ENCODE results near the gene EML6. TPM values are rescaled to one million over a fixed set of nuclear protein-coding genes. Genes with fewer than 3 reads are reported as not detected.

The EML6 gene
- total RNA-seq, 1 experiment from 2014 or later: 1.6 TPM

GRCh38 chr2:54945391-54946219 is 222.1 kb downstream of the EML6 start:
- peak; percentile 85 for DNase-seq (ENCODE audit: low read depth)

- DNase-seq (ENCODE audit: low read depth): no peak
Observed at GRCh38 chr2:54946220-54946805, 222.9 kb downstream of the EML6 start.

GRCh38 chr2:54947136-54947535 is 223.7 kb downstream of the EML6 start:
- DNase-seq (ENCODE audit: low read depth): no peak

- no peak for DNase-seq (ENCODE audit: low read depth)
Observed at GRCh38 chr2:54947646-54948045, 224.2 kb downstream of the EML6 start.

GRCh38 chr2:54948120-54948519 is 224.7 kb downstream of the EML6 start:
- DNase-seq (ENCODE audit: low read depth): no peak

DNA sequence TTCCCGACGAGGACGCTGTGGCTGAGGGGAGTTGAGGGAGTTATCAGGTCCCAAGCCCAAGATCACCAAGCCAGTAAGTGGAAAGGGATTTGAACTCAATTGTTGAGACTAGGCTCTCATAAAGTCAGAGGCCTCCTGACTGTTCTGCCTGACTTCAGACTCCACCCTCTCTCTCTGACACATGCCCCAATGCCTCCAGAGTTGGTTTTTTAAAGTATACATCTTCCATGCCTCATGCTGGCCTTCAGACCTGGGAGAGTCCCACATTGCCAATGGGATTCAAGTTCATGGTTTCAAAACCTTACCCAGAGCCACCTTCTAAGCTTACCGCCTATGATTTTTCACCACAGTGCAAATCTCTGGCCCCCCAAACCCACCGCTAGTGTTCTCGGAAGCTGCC is 226.0 kb downstream of the EML6 start:
- peak; percentile 41 for DNase-seq (ENCODE audit: low read depth)

DNA sequence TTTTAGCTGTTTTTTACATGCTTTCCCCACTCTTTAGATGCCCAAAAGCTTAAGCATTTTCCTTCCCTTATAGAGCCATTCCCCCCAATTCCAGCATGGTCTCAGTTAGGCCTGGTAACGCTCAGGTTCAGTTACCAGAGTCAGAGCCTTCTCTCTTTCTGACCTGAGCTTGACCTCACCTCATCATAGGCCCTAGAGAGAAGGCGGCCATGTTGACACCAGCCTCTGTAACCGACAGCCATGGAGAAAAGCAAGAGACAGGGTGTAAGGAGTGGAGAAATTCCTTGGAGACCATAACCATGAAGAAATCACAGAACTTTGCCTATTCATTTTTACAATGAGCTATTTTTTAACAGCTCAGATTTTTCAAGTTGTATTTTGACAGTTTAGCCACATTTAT is 227.3 kb downstream of the EML6 start:
- no peak for DNase-seq (ENCODE audit: low read depth)

GRCh38 chr2:54952425-54952824 is 229.0 kb downstream of the EML6 start:
- peak; percentile 16 for DNase-seq (ENCODE audit: low read depth)

GRCh38 chr2:54952978-54953456 is 229.6 kb downstream of the EML6 start:
- peak; percentile 70 for DNase-seq (ENCODE audit: low read depth)

DNA sequence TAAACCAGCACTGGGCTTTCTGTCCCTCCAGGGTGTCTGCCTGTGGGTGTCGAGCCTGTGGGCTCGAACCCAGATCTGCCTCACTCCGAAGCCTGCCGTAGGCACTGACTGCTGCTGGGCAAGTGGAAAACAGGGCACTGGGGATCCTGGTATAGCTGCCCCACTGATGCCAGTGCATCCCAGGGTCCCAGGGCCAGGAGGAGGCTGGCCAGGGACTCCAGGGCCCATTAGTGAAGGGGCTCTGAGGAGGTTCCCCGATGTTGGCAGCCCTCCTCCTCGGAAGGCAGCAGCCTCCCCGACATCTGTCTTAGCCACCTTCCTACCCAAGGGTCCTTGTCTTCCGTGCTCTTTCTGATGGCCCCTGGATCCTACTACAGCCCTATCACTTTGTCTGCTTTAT is 230.7 kb downstream of the EML6 start:
- no peak for DNase-seq (ENCODE audit: low read depth)

DNA sequence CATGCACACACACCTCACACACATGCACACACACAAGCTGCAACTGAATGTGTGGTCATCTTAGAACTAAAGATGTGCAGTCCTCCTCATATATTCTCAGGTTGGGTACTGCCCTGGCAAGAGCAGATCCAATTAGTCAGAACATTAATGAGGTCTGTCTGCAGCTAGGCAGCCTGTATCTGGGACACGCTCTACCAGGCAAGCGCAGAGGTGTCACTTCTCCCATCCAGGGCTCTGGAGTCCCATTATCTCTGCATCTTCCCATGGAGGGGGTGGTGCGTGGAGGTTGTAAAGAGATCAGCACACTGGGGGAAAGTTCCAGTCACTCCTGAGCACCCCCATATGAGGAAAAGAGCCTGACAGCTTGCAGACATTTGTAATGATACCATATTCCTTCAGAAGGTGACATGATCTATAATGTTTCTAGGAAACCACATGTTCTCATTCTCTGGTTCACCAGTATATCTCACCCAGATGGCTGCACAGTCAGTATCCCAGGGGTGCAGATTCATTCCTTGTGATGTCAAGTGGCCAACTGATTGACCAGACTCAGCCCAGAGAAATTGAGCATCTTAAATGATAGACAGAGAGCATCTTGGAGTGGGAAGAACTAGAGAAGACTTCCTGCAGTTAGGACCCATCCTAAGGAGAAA is 231.4 kb downstream of the EML6 start:
- DNase-seq (ENCODE audit: low read depth): no peak

DNA sequence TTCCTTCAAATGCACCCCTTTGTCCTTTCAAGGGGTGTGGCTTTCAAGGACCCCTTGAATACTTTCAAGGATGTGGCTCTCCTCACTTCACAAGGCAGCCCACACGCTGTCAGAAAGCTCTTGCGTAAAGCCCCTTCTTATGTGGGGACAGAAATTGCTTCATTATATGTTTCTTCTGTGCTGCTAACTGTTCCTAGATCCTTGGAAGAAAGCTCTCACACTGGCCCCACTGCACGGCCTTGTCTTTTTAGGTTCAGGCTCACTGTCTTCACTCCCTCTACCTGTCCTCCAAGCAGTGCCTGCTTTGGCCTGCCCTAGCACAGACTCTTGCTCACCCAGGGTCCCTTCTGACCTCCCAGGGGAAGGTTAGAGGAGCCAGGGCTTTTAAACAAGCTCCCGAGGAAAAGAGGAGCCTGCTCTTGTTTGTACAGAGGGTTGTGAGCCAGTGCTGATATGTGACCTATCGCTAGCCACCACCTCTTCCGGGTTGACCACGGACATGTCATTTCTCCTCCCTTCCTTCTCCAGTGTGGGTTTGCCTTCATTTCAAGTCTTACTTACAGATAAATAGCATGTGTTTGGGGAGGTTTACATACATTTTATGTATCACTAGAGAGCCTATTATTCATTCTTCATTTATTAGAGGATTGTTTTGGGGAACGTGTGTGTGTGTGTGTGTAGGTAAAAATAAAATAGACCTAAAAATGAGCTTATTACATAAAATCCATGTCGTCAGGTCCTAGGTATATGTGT is 232.1 kb downstream of the EML6 start:
- DNase-seq (ENCODE audit: low read depth): peak; percentile 9

- peak; percentile 46 for DNase-seq (ENCODE audit: low read depth)
Observed at GRCh38 chr2:54956111-54956627, 232.7 kb downstream of the EML6 start.

DNA sequence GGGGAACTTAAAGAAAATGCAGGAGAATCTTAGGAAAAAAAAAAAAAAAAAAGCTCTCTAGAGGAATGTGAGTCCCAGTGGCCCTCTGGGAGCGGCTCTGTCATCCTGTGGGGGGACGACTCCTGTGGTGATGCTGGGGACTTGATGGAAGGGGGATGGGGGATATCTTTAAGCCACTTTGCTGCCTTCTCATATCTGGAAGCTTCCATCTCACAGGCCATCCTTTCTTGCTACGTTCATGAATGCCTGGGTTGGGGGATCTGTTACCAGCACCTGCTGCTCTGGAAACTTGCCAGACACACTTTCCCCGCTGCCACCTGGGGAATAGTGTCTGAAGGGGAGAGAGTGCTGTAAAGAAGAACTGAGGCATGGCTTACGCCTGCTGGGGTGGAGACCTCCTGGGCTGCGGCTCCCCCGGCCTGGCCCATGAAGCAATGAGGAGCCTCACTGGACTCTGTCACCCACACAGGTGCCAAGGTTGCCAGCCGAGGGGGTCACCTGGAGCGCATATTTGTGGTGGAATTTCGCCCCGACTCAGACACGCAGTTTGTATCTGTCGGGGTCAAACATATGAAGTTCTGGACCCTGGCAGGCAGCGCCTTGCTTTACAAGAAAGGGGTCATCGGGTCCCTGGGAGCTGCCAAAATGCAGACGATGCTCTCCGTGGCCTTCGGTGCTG is 234.0 kb downstream of the EML6 start:
- DNase-seq (ENCODE audit: low read depth): no peak

DNA sequence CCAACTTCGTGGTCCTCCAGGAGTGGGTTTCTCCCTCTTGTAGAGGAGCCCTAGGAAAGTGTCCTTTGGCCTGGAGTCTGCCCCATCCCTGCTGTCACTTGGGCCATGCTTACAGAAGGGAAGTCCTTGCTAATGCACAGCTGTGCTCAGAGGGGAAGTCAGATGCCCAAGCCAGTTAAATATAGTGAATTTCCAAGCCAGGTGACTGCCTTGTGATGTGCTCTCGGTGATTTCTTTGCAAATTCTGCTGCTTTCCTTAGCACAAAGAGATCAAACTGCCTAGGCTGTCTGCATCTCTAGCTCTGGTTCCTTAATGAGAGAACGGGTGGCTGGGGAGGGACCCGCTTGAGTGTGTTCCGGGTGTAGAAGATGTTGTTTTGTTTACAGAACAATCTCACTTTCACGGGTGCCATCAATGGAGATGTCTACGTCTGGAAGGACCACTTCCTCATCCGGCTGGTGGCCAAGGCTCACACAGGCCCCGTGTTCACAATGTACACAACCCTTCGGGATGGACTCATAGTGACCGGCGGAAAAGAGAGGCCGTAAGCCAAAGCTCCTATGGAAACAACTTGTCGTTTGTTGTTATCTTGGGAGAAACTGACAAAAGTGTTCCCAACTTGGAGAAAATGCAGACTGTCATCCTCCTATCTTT is 235.4 kb downstream of the EML6 start:
- DNase-seq (ENCODE audit: low read depth): no peak

DNA sequence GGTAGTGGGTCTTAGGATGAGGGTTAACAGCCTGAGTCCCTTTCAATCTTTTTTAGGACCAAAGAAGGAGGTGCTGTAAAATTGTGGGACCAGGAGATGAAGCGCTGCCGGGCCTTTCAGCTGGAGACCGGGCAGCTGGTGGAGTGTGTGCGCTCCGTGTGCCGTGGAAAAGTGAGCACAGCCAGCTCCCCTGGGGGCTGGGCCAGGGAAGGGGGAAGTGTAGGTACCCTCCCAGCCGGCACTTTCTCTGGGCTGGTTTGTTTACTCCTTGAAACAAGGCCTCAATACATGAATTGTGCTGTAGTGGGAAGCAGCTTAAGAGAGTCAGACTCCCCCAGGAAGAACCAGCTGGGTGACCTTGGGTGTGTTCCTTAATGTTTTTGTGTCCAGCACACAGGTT is 236.7 kb downstream of the EML6 start:
- DNase-seq (ENCODE audit: low read depth): no peak

DNA sequence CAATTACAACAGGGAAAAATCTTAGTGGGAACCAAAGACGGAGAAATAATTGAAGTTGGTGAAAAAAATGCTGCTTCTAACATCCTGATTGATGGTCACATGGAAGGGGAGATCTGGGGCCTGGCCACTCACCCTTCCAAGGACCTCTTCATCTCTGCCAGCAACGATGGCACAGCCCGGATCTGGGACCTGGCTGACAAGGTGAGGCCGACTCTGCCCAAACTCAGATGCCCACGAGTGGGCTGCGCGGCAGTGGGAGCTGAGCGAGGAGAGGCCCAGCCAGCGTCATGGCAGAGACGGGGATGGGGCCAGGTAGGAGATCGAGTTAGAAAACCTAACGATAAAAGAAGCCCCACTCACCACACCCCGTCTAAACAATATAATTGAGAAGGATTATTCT is 239.0 kb downstream of the EML6 start:
- DNase-seq (ENCODE audit: low read depth): no peak

GRCh38 chr2:54962935-54963440 is 239.5 kb downstream of the EML6 start:
- DNase-seq (ENCODE audit: low read depth): no peak

DNA sequence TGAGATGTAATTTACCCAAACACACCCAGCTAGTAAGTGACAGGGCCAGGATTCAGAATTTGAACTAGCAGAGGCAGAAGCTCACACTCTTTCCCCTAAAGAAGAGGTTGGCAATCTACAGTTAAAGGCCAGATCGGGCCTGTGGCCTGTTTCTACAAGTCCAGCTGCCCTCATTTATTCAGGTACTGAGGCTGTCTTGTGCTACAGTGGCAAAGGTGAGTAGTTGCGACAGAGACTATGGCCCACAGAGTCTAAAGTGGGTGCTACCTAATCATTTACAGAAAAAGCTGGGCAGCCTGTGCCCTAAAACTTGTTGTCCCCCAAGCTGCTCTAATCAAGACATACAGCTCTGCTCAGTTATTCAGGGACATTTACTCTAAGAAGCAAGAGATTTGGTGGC is 240.0 kb downstream of the EML6 start:
- no peak for DNase-seq (ENCODE audit: low read depth)

DNA sequence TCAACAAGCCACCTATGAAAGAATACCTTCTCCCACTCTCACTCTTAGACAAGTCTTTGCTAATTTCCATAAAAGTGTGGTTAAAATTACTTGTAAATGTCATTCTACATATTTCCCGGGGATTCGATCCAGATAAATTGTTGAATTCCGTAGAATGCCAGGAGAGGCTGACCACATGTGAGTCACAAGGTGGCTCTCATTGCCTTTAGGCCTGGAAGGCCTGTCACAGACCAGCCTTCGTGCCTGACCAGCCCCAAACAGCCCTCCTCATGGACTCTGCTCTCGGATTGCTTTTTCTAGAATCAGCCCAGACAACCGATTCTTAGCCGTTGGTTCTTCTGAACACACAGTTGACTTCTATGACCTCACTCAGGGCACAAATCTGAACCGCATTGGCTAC is 240.8 kb downstream of the EML6 start:
- peak; percentile 86 for DNase-seq (ENCODE audit: low read depth)

GRCh38 chr2:54964816-54965215 is 241.4 kb downstream of the EML6 start:
- no peak for DNase-seq (ENCODE audit: low read depth)
